ENCODE results near the gene COL18A1. TPM values are rescaled to one million over a fixed set of nuclear protein-coding genes. Genes with fewer than 3 reads are reported as not detected.

Gene COL18A1
- total RNA-seq, 2 donors from 2014 or later, result 117 to 134 TPM

- H3K4me1 ChIP-seq, result peaks cover 0 to 7% of the 10 kb centered on the region in 2 donors
- H3K4me3 ChIP-seq, result no peak overlapping the region
- H3K27me3 ChIP-seq, result no peaks in the 10 kb centered on the region
- peaks cover 8% of the 10 kb centered on the region for H3K36me3 ChIP-seq
- TF ChIP-seq CTCF (IDR thresholded peaks at IDR 0.05), result no peak
- DNase-seq (ENCODE audit: low spot score), result no peak
- H3K9me3 ChIP-seq, result peaks cover 0 to 20% of the 10 kb centered on the region in 2 donors
- H3K27ac ChIP-seq, result no peak overlapping the region
Observed at GRCh38 chr21:45463871-45464270, 58.9 kb downstream of the COL18A1 start.

- Histone ChIP-seq H3K36me3 (peaks cover 12% of the 10 kb centered on the region), H3K4me3 (no peak overlapping the region), H3K27ac (no peak overlapping the region), H3K4me1 (peaks cover 0 to 11% of the 10 kb centered on the region in 2 donors), H3K9me3 (peaks cover 0 to 20% of the 10 kb centered on the region in 2 donors), H3K27me3 (no peaks in the 10 kb centered on the region)
- TF ChIP-seq CTCF (IDR thresholded peaks at IDR 0.05), result no peak
- DNase-seq (ENCODE audit: low spot score), result no peak
Observed at GRCh38 chr21:45464309-45464708, 59.3 kb downstream of the COL18A1 start.

- no peak overlapping the region for H3K27ac ChIP-seq
- DNase-seq (ENCODE audit: low spot score), result no peak
- H3K4me3 ChIP-seq, result no peak overlapping the region
Observed at GRCh38 chr21:45465105-45465504, 60.1 kb downstream of the COL18A1 start.

GRCh38 chr21:45465611-45466329 lies 60.8 kb downstream of the COL18A1 start:
- Histone ChIP-seq H3K4me1 (peaks cover 0 to 16% of the 10 kb centered on the region in 2 donors), H3K27ac (no peak overlapping the region), H3K9me3 (peaks cover 0 to 19% of the 10 kb centered on the region in 2 donors), H3K4me3 (no peak overlapping the region), H3K27me3 (no peaks in the 10 kb centered on the region), H3K36me3 (peaks cover 13% of the 10 kb centered on the region)
- TF ChIP-seq CTCF (IDR thresholded peaks at IDR 0.05), result no peak
- no peak for DNase-seq (ENCODE audit: low spot score)

More at GRCh38 chr21:45465105-45465504, 60.1 kb downstream of the COL18A1 start:
- Histone ChIP-seq H3K9me3 (peaks cover 0 to 20% of the 10 kb centered on the region in 2 donors), H3K27me3 (no peaks in the 10 kb centered on the region), H3K4me1 (peaks cover 0 to 18% of the 10 kb centered on the region in 2 donors), H3K36me3 (peaks cover 13% of the 10 kb centered on the region)
- TF ChIP-seq CTCF (IDR thresholded peaks at IDR 0.05), result no peak

- no peak for DNase-seq (ENCODE audit: low spot score)
- H3K4me1 ChIP-seq, result peaks cover 0 to 23% of the 10 kb centered on the region in 2 donors
Observed at GRCh38 chr21:45466330-45467220, 61.6 kb downstream of the COL18A1 start.

More at GRCh38 chr21:45466330-45467220, 61.6 kb downstream of the COL18A1 start:
- no peak overlapping the region for H3K4me3 ChIP-seq
- H3K36me3 ChIP-seq, result peaks cover 13% of the 10 kb centered on the region
- no peak for TF ChIP-seq CTCF (IDR thresholded peaks at IDR 0.05)
- no peak overlapping the region for H3K27ac ChIP-seq
- no peaks in the 10 kb centered on the region for H3K27me3 ChIP-seq
- H3K9me3 ChIP-seq, result peaks cover 0 to 11% of the 10 kb centered on the region in 2 donors

Measured in right atrium auricular region (tissue), 2 donors.